C4-2B (cell line): ENCODE data around the gene TBL2.

Experiments
- CTCF ChIP-seq: fragments of 450-650 bp; conservative IDR thresholded peaks from 2 replicates; pipeline ENCODE4 v1.5.1; 2017; ENCODE audit warnings: mild to moderate bottlenecking
- ZFX ChIP-seq: fragments of 450-650 bp; IDR thresholded peaks from 2 replicates; pipeline ENCODE4 v1.6.1; 2017

DNA sequence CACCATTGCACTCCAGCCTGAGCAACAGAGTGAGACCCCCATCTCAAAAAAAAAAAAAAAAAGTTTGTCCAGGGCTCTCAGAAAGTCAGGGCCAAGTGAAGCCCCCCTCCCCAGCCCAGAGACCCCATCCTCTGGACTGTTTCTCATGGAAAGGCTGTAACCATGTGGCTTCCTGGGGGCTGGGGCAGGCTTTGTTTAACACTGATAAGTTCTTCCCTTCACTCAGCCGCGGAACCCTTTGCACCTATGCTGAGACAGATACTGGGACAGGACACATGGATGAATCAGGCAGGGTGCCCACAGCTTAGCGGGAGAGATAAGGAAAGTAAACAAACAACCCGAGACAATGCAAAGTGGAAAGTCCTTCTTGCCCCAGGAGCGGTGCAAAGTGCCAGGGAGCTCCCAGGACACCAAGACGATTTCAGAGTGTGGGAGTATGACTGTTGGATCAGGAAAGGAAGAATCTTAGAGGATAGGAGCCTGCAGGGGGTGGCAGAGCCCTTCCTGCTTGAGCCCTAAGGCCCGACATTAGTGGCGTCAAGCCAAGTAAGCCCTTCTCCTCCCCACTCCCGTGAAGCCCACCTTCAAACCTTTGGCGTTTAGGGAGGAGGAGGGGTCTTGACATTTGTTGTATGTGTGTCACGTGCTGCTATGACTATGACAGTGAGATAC lies 34.4 kb upstream of the TBL2 start:
- TF ChIP-seq CTCF (no peak; the same call in 1 of the 2 replicates), ZFX (no peak)
